ENCODE data around the gene CD34.

The CD34 gene

DNA sequence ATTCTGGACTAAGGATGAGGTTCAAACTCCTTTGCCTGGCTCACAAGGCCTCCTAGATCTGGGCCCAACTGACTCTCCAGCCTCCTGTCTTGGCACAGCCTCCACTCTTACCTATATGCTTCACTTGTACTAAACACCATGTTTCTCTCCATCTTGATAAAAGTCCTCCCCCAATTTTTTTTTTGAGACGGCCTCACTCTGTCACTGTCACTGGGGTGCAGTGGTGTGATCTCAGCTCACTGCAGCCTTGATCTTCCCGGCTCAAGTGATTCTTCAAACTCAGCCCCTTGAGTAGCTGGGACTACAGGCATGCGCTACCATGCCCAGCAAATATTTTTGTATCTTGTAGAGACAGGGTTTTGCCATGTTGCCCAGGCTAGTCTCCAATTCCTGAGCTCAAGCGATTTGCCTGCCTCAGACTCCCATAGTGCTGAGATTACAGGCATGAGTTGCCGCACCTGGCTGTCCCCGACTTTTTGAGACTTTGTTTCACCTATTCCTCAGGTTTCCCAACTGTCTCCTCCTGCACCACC is 39.7 kb downstream of the CD34 start:
- Histone ChIP-seq H3K14ac (ENCODE audit: low read length) (no peak overlapping the region), H3K4me1 (ENCODE audit: control insufficient read depth in 1 of 2, insufficient read depth in 2 of 2, low read length in 2 of 2) (peaks cover 6 to 8% of the 10 kb centered on the region in 2 experiments), H3K9me3 (ENCODE audit: insufficient read depth, low read depth, low read length) (no peaks in the 10 kb centered on the region), H3K4ac (ENCODE audit: low read depth, low read length) (no peak overlapping the region), H3K9ac (ENCODE audit: low read length) (no peak overlapping the region), H3K4me2 (ENCODE audit: low read length) (no peak overlapping the region), H3K79me1 (ENCODE audit: low read length) (no peaks in the 10 kb centered on the region), H3K27me3 (ENCODE audit: insufficient read depth, low read length) (no peaks in the 10 kb centered on the region), H3K79me2 (ENCODE audit: control insufficient read depth, insufficient read depth, low read length, poor library complexity) (no peaks in the 10 kb centered on the region), H4K91ac (ENCODE audit: low read depth, low read length) (no peak overlapping the region), H3K23ac (ENCODE audit: low read length) (no peak overlapping the region), H3K27ac (ENCODE audit: low read depth, low read length) (no peak overlapping the region), H3K18ac (ENCODE audit: low read length) (no peak overlapping the region), H2AK5ac (ENCODE audit: low read length) (no peak overlapping the region), H2BK12ac (ENCODE audit: low read length) (no peak overlapping the region), H3K36me3 (ENCODE audit: control insufficient read depth in 1 of 2, insufficient read depth in 2 of 2, low read length in 2 of 2) (no peaks in the 10 kb centered on the region), H4K8ac (ENCODE audit: low read depth, low read length) (no peak overlapping the region), H4K12ac (ENCODE audit: low read depth, low read length) (no peak overlapping the region), H2AFZ (ENCODE audit: insufficient read depth, low read length, poor library complexity) (no peak overlapping the region), H2BK5ac (ENCODE audit: low read depth, low read length, poor library complexity) (no peak overlapping the region), H2BK120ac (ENCODE audit: insufficient read depth, low read length, poor library complexity) (no peak overlapping the region), H3K4me3 (ENCODE audit: low read depth, low read length) (no peak overlapping the region)
- no CpG with 5 or more reads among the region's 6 CpGs for WGBS (ENCODE audit: extremely low coverage, insufficient coverage, insufficient read length)
- DNase-seq, result no peak

DNA sequence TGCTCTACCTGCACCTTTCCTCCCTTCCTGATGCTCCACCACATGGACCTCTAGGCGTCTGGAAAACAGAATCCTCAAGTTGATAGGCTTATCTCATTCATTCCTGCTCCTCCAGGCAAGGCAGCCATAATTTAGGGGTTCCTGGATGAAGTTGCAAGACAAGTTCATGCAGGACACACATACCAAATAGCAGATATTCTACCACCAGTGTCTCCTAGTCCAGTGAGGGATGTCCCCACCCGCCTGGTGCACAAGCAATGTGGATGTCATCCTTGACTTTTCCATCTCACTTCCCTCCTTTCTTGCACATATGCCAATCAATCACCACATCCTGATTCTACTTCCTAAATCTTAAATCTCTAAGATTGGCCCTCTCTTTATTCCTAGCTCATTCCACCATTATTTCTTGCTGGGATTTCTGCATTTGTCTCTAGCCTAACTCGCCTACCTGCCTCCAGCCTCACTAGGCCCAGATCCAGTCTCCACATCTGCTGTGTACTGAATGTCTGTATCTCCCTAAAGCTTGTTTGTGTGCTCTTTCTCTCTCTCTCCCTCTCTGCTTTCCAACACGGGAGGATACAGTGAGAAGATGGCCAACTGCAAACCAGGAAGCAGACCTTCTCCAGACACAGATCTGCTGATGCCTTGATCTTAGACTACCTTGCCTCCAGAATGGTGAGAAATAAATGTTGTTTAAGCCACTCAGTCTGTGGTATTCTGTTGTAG is 40.5 kb downstream of the CD34 start:
- Histone ChIP-seq H2AK5ac (ENCODE audit: low read length) (no peak overlapping the region), H3K27me3 (ENCODE audit: insufficient read depth, low read length) (no peaks in the 10 kb centered on the region), H3K9ac (ENCODE audit: low read length) (no peak overlapping the region), H3K27ac (ENCODE audit: low read depth, low read length) (no peak overlapping the region), H2BK120ac (ENCODE audit: insufficient read depth, low read length, poor library complexity) (no peak overlapping the region), H3K14ac (ENCODE audit: low read length) (no peak overlapping the region), H2BK5ac (ENCODE audit: low read depth, low read length, poor library complexity) (no peak overlapping the region), H3K79me1 (ENCODE audit: low read length) (no peaks in the 10 kb centered on the region), H3K4ac (ENCODE audit: low read depth, low read length) (no peak overlapping the region), H4K91ac (ENCODE audit: low read depth, low read length) (no peak overlapping the region), H3K9me3 (ENCODE audit: insufficient read depth, low read depth, low read length) (no peaks in the 10 kb centered on the region), H3K23ac (ENCODE audit: low read length) (no peak overlapping the region), H3K4me3 (ENCODE audit: low read depth, low read length) (no peak overlapping the region), H2AFZ (ENCODE audit: insufficient read depth, low read length, poor library complexity) (no peak overlapping the region), H3K4me2 (ENCODE audit: low read length) (no peak overlapping the region), H4K12ac (ENCODE audit: low read depth, low read length) (no peak overlapping the region), H2BK12ac (ENCODE audit: low read length) (no peak overlapping the region), H3K79me2 (ENCODE audit: control insufficient read depth, insufficient read depth, low read length, poor library complexity) (no peaks in the 10 kb centered on the region), H4K8ac (ENCODE audit: low read depth, low read length) (no peak overlapping the region), H3K4me1 (ENCODE audit: control insufficient read depth in 1 of 2, insufficient read depth in 2 of 2, low read length in 2 of 2) (peaks cover 6 to 8% of the 10 kb centered on the region in 2 experiments), H3K18ac (ENCODE audit: low read length) (no peak overlapping the region), H3K36me3 (ENCODE audit: control insufficient read depth in 1 of 2, insufficient read depth in 2 of 2, low read length in 2 of 2) (no peaks in the 10 kb centered on the region)
- no CpG with 5 or more reads among the region's 4 CpGs for WGBS (ENCODE audit: extremely low coverage, insufficient coverage, insufficient read length)
- DNase-seq, result no peak

DNA sequence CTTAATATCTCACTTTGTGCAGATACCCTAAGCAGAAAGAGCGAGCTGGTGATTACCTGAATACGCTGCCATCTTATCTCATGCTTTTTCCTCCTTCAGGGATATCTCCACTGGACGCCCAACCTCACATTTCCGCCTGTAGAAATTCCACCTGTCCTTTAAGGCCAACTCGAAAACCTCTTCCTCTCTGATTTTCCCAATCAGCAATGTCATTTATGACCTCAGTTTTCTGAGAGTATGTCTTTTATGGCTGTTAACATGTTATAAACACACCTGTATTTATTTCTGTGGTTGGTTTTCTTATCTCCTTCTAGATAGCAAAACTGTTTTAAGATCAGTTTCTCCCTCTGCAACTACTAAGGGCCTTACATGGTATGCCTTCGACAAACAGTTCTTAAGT is 41.1 kb downstream of the CD34 start:
- no peak overlapping the region for H3K14ac ChIP-seq (ENCODE audit: low read length)
- no peaks in the 10 kb centered on the region for H3K79me2 ChIP-seq (ENCODE audit: control insufficient read depth, insufficient read depth, low read length, poor library complexity)
- H3K4me1 ChIP-seq (ENCODE audit: control insufficient read depth in 1 of 2, insufficient read depth in 2 of 2, low read length in 2 of 2), result peaks cover 8 to 12% of the 10 kb centered on the region in 2 experiments
- H4K91ac ChIP-seq (ENCODE audit: low read depth, low read length), result no peak overlapping the region
- H2AFZ ChIP-seq (ENCODE audit: insufficient read depth, low read length, poor library complexity), result no peak overlapping the region
- no peak overlapping the region for H2BK12ac ChIP-seq (ENCODE audit: low read length)
- H3K4me3 ChIP-seq (ENCODE audit: low read depth, low read length), result no peak overlapping the region
- no peak overlapping the region for H4K12ac ChIP-seq (ENCODE audit: low read depth, low read length)
- no CpG with 5 or more reads among the region's 6 CpGs for WGBS (ENCODE audit: extremely low coverage, insufficient coverage, insufficient read length)
- DNase-seq, result no peak
- H3K27me3 ChIP-seq (ENCODE audit: insufficient read depth, low read length), result no peaks in the 10 kb centered on the region
- H4K8ac ChIP-seq (ENCODE audit: low read depth, low read length), result no peak overlapping the region
- H3K9ac ChIP-seq (ENCODE audit: low read length), result no peak overlapping the region
- no peak overlapping the region for H3K27ac ChIP-seq (ENCODE audit: low read depth, low read length)
- H3K79me1 ChIP-seq (ENCODE audit: low read length), result no peaks in the 10 kb centered on the region
- H3K9me3 ChIP-seq (ENCODE audit: insufficient read depth, low read depth, low read length), result no peaks in the 10 kb centered on the region
- no peak overlapping the region for H3K18ac ChIP-seq (ENCODE audit: low read length)
- H2BK120ac ChIP-seq (ENCODE audit: insufficient read depth, low read length, poor library complexity), result no peak overlapping the region
- no peaks in the 10 kb centered on the region for H3K36me3 ChIP-seq (ENCODE audit: control insufficient read depth in 1 of 2, insufficient read depth in 2 of 2, low read length in 2 of 2)
- no peak overlapping the region for H2AK5ac ChIP-seq (ENCODE audit: low read length)
- no peak overlapping the region for H3K4me2 ChIP-seq (ENCODE audit: low read length)
- H3K23ac ChIP-seq (ENCODE audit: low read length), result no peak overlapping the region
- H2BK5ac ChIP-seq (ENCODE audit: low read depth, low read length, poor library complexity), result no peak overlapping the region
- no peak overlapping the region for H3K4ac ChIP-seq (ENCODE audit: low read depth, low read length)

DNA sequence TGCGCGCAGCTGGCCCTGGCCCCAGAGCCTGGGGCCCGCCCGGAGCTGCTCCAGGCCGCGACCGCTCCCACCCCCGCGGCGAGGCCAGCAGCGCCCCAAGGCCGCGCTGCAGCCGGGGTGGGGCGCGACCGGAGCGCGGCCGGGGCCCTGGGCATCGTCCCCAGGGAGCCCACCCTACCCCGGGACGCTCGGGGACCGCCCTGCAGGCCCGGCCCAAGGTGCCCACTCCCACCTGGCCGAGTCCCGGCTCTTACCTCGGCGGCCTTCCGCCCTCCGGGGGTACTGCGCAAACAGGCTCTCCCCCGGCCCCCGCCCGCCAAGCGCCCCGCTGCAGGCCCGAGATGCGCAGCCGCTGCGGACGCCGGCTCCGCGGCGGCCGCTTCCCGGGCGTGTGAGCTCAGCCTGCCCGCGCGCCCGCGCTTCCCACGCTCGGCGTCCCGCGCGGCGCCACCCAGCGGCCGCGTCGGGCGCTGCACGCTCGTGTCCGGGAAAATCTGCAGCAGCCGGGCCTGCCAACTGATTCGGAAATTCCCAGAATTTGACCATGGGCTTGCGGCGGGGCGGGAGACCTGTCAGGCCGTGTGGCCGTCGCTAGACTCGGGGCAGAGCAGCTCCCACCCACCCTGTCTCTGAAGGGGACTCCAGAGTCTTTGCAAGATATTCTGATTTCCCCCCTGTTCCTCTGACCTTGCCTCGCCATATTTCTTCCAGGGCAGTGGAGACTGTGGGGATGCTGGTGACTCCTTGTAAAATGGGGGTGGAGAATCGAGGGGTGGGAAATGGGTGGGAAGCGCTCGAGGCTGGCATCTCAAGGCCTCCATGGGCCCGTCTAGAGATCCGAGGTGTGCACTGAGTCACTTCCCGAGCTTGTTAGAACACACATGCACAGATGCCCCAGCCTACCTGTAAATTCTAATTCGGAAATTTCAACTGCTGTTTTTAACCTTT is 41.9 kb downstream of the CD34 start:
- H2BK12ac ChIP-seq (ENCODE audit: low read length), result no peak overlapping the region
- H4K91ac ChIP-seq (ENCODE audit: low read depth, low read length), result no peak overlapping the region
- peak overlapping the region; percentile 73 for H3K4me3 ChIP-seq (ENCODE audit: low read depth, low read length)
- H4K8ac ChIP-seq (ENCODE audit: low read depth, low read length), result peak overlapping the region; percentile 77
- peak overlapping the region; percentile 92 for H3K4me2 ChIP-seq (ENCODE audit: low read length)
- H3K27ac ChIP-seq (ENCODE audit: low read depth, low read length), result no peak overlapping the region
- no peak overlapping the region for H3K9ac ChIP-seq (ENCODE audit: low read length)
- no peak overlapping the region for H3K23ac ChIP-seq (ENCODE audit: low read length)
- no peaks in the 10 kb centered on the region for H3K9me3 ChIP-seq (ENCODE audit: insufficient read depth, low read depth, low read length)
- peaks cover 8 to 12% of the 10 kb centered on the region in 2 experiments for H3K4me1 ChIP-seq (ENCODE audit: control insufficient read depth in 1 of 2, insufficient read depth in 2 of 2, low read length in 2 of 2)
- H2BK5ac ChIP-seq (ENCODE audit: low read depth, low read length, poor library complexity), result no peak overlapping the region
- peak overlapping the region; percentile 13 for H3K14ac ChIP-seq (ENCODE audit: low read length)
- no peak overlapping the region for H2BK120ac ChIP-seq (ENCODE audit: insufficient read depth, low read length, poor library complexity)
- no peak overlapping the region for H2AK5ac ChIP-seq (ENCODE audit: low read length)
- no peaks in the 10 kb centered on the region for H3K79me2 ChIP-seq (ENCODE audit: control insufficient read depth, insufficient read depth, low read length, poor library complexity)
- DNase-seq, result peak; percentile 65 to 92
- WGBS (ENCODE audit: extremely low coverage, insufficient coverage, insufficient read length), result no CpG with 5 or more reads among the region's 87 CpGs
- no peaks in the 10 kb centered on the region for H3K36me3 ChIP-seq (ENCODE audit: control insufficient read depth in 1 of 2, insufficient read depth in 2 of 2, low read length in 2 of 2)
- no peak overlapping the region for H3K18ac ChIP-seq (ENCODE audit: low read length)
- H3K27me3 ChIP-seq (ENCODE audit: insufficient read depth, low read length), result no peaks in the 10 kb centered on the region
- H2AFZ ChIP-seq (ENCODE audit: insufficient read depth, low read length, poor library complexity), result peak overlapping the region; percentile 43
- no peak overlapping the region for H3K4ac ChIP-seq (ENCODE audit: low read depth, low read length)
- H3K79me1 ChIP-seq (ENCODE audit: low read length), result no peaks in the 10 kb centered on the region
- peak overlapping the region; percentile 69 for H4K12ac ChIP-seq (ENCODE audit: low read depth, low read length)

All from trophoblast cell (in vitro differentiated cells and primary cell).